ENCODE measurements around the gene CNTNAP2.

The CNTNAP2 gene

GRCh38 chr7:148182264-148182663, 2065.7 kb downstream of the CNTNAP2 start:
- no peak for DNase-seq (ENCODE audit: low read depth, low spot score)

DNA sequence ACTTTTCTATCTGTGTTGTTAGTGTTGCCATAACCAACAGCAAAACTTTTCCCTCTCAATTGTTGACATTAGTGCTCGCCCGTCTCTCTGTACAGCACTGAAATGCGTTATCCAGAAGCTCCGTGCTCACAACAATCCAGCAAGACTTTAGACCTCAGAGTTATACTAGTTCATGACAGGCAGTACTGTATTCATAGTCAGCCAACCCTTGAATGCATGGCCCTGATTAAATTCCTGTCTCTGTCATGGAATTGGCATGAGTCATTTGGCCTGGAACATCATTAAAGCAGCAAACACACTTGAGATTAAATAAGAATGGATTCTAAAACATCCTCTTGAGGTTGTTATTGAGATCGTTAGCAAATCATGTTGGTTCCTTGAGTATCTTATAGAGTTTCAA, 2068.4 kb downstream of the CNTNAP2 start:
- no peak for DNase-seq (ENCODE audit: low read depth, low spot score)

- DNase-seq (ENCODE audit: low read depth, low spot score): no peak
Measured at GRCh38 chr7:148187471-148187870, 2070.9 kb downstream of the CNTNAP2 start.

- DNase-seq (ENCODE audit: low read depth, low spot score): no peak
Measured at GRCh38 chr7:148191391-148192065, 2074.9 kb downstream of the CNTNAP2 start.

GRCh38 chr7:148192491-148192890, 2075.9 kb downstream of the CNTNAP2 start:
- DNase-seq (ENCODE audit: low read depth, low spot score): no peak

GRCh38 chr7:148201992-148202391, 2085.4 kb downstream of the CNTNAP2 start:
- DNase-seq (ENCODE audit: low read depth, low spot score): no peak

DNA sequence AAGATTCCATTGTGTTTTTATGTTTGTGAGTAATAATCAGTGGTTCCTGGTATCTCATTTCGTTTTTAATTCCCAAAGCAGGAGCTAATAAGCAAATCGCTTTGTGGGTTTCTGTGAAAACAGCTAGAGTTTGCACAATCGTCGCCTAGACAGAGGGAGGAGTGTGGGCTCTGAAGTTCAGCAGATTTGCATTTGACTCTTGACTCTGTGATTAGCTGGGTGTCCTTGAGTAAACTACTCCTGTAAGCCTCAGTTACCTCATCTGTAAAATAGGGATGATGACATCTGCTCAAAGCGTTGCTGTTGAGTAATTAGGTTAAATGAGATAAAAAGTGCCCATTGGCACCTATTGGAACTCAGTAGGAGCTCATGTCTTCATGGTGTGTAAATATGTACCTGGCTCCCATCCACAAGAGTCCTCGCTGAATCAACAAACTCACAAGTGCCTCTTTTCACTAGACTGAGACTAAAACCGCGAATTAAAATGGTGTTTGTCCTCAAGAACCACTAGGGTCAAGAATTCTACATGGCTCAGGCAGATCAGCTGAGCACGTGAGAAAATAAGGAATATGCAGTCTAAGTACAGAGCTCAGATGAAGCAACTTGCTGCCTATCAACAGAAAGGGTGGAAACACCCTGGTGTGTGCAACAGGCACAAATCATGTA, 2088.2 kb downstream of the CNTNAP2 start:
- DNase-seq (ENCODE audit: low read depth, low spot score): no peak

DNA sequence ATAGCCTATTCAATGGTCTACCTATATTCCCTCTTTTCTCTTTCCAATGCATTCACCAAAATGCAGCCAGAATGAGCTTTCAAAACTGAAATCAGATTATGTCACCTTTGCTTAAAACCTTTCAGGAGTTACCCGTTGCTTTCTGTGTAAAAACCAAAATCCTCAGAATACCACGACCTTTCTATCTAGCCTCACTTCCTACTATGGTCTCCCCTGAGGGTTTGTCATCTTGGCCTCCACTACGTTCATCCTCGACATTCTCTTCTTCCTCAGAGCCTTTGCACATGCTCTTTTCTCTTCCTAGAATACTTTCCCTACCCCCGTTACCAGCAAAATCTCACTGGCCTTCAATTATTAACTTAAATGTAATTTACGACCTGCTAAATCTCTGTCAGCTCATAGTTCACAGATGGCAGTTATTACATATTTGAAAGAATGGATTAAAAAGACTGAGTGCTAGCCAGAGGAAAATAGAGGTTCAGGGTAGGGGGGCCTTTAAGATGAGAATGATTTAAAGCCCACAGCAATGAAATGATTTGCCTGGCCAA, 2093.1 kb downstream of the CNTNAP2 start:
- no peak for DNase-seq (ENCODE audit: low read depth, low spot score)

GRCh38 chr7:148210804-148211325, 2094.3 kb downstream of the CNTNAP2 start:
- DNase-seq (ENCODE audit: low read depth, low spot score): no peak

- no peak for DNase-seq (ENCODE audit: low read depth, low spot score)
Measured at GRCh38 chr7:148211740-148212151, 2095.1 kb downstream of the CNTNAP2 start.

DNA sequence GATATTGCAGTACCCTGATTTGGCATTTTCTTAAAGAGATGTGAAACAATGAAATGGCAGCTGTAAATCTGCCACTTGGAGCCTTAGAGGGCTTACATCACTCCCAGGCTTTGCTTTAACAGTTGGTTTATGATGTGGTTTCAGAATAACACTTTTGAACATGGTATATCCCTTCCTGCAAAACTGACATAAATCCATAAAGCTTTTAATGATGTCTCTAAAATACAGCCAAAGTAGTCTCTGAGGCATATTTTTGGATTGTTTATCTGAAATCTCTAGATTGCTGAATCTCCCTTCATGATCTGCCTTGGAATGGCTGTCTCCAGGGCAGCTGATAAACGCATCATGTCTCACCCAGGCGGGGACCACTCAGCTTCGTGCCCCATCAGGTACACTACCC, 2096.1 kb downstream of the CNTNAP2 start:
- no peak for DNase-seq (ENCODE audit: low read depth, low spot score)

- no peak for DNase-seq (ENCODE audit: low read depth, low spot score)
Measured at GRCh38 chr7:148214101-148214500, 2097.5 kb downstream of the CNTNAP2 start.

DNA sequence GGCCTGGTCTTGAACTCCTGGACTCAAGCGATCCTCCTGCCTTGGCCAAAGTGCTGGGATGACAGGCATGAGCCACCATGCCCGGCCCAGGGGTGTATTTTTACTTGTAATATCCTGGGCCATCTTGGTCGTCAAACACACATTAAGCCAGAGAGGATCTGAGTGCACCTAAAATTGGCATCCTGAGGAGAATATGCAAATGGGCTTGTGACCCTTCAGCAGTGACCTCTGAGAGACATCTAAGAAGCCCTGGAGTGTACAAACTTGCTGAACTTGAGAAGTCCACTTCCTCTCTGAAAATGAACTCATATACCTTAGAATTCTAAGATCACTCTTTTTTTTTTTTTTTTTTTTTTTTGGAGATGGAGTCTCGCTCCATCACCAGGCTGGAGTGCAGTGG, 2102.0 kb downstream of the CNTNAP2 start:
- no peak for DNase-seq (ENCODE audit: low read depth, low spot score)

- no peak for DNase-seq (ENCODE audit: low read depth, low spot score)
Measured at GRCh38 chr7:148222721-148223120, 2106.1 kb downstream of the CNTNAP2 start.

GRCh38 chr7:148223160-148223559, 2106.6 kb downstream of the CNTNAP2 start:
- no peak for DNase-seq (ENCODE audit: low read depth, low spot score)

DNA sequence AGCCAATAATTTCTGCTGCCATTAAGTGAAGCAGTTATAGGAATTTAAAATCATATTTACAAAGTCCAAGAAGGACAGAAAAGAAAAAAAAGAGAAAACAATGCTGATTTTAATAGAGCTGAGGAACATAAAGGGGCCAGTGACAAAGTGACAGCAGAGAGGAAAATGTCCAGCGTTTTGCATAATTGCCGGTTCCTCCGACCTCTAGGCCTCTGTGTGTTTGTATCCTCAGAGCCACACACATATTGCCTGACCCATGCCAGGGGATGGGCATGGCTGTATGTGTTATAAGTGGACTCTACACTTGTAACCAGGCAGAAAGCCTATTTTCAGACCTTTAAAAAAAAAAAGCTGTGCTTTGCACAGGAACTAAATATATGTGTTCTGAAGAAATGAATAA, 2107.1 kb downstream of the CNTNAP2 start:
- no peak for DNase-seq (ENCODE audit: low read depth, low spot score)

- DNase-seq (ENCODE audit: low read depth, low spot score): no peak
Measured at GRCh38 chr7:148230296-148230695, 2113.7 kb downstream of the CNTNAP2 start.

GRCh38 chr7:148230883-148231282, 2114.3 kb downstream of the CNTNAP2 start:
- no peak for DNase-seq (ENCODE audit: low read depth, low spot score)

- DNase-seq (ENCODE audit: low read depth, low spot score): no peak
Measured at GRCh38 chr7:148232784-148233183, 2116.2 kb downstream of the CNTNAP2 start.

GRCh38 chr7:148234715-148235114, 2118.1 kb downstream of the CNTNAP2 start:
- DNase-seq (ENCODE audit: low read depth, low spot score): no peak

- DNase-seq (ENCODE audit: low read depth, low spot score): no peak
Measured at GRCh38 chr7:148238761-148239325, 2122.2 kb downstream of the CNTNAP2 start.

DNA sequence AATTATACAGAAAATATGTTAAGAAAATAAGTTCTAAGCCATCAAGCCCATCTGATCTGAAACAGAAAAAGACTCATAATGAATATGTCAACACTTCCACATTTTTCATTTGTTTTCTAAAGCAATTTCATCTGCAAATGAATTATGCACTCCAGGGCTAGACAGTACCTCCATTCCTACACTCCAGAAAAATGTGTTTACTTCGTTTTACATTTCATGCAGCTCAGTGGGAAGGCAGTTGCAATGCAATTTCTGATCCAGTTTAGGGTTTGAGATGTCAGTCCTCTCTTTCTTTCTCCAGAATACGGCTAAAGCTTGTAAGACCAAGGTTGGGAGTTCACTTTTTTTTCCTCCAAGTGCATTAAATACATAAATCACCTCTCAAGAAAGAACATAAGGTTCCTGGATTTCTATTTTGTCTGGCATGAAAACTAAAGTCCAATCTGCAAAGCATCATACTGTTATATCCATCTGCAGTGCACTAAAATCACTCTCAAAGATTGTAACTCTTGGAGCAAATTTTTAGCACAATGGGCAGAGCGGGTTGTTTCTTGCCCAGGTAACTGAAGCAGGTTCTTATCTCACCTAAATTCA, 2125.2 kb downstream of the CNTNAP2 start:
- no peak for DNase-seq (ENCODE audit: low read depth, low spot score)

All from activated CD4-positive, CD25-positive, alpha-beta regulatory T cell treated with anti-CD3 and anti-CD28 coated beads, Interleukin-2, amount 50 U/mL, for 16 hours (primary cell).